Measurements from ENCODE around the gene CUBN.
"Not testable (repeated sequence)": the region's sequence is repeated elsewhere in the genome, so short reads cannot be mapped to it uniquely, and the experiment has no call there.

Gene CUBN

GRCh38 chr10:17023386-17024298 is 106.0 kb downstream of the CUBN start:
- peak; percentile 58 for DNase-seq (ENCODE audit: low read depth, low spot score)
- peak overlapping the region; percentile 50 for H3K27ac ChIP-seq

GRCh38 chr10:17022896-17023295 is 106.7 kb downstream of the CUBN start:
- H3K27ac ChIP-seq, result peak overlapping the region; percentile 50

GRCh38 chr10:17022466-17022825 is 107.2 kb downstream of the CUBN start:
- DNase-seq (ENCODE audit: low read depth, low spot score), result no peak
- H3K27ac ChIP-seq, result no peak overlapping the region

More at GRCh38 chr10:17022896-17023295, 106.7 kb downstream of the CUBN start:
- DNase-seq (ENCODE audit: low read depth, low spot score), result no peak

GRCh38 chr10:17021656-17022465 is 107.8 kb downstream of the CUBN start:
- H3K27ac ChIP-seq, result no peak overlapping the region

GRCh38 chr10:17019696-17020095 is 109.9 kb downstream of the CUBN start:
- no peak overlapping the region for H3K27ac ChIP-seq
- no peak for DNase-seq (ENCODE audit: low read depth, low spot score)

More at GRCh38 chr10:17021656-17022465, 107.8 kb downstream of the CUBN start:
- DNase-seq (ENCODE audit: low read depth, low spot score), result no peak

- not testable (repeated sequence) for DNase-seq (ENCODE audit: low read depth, low spot score); H3K27ac ChIP-seq
These were observed 116.3 kb downstream of the CUBN start for GRCh38 chr10:17013131-17013983.

GRCh38 chr10:17012731-17013130 is 116.9 kb downstream of the CUBN start:
- not testable (repeated sequence) for H3K27ac ChIP-seq; DNase-seq (ENCODE audit: low read depth, low spot score)

GRCh38 chr10:17010363-17011145 is 119.1 kb downstream of the CUBN start:
- DNase-seq (ENCODE audit: low read depth, low spot score), result no peak
- no peak overlapping the region for H3K27ac ChIP-seq

- no peak for DNase-seq (ENCODE audit: low read depth, low spot score)
- H3K27ac ChIP-seq, result no peak overlapping the region
These were observed 120.4 kb downstream of the CUBN start for GRCh38 chr10:17009212-17009700.

GRCh38 chr10:17007418-17007770 is 122.2 kb downstream of the CUBN start:
- DNase-seq (ENCODE audit: low read depth, low spot score), result no peak
- H3K27ac ChIP-seq, result no peak overlapping the region

- DNase-seq (ENCODE audit: low read depth, low spot score), result no peak
- H3K27ac ChIP-seq, result peak overlapping the region; percentile 52
These were observed 122.8 kb downstream of the CUBN start for GRCh38 chr10:17006631-17007417.

GRCh38 chr10:17005621-17006566 is 123.7 kb downstream of the CUBN start:
- H3K27ac ChIP-seq, result peak overlapping the region; percentile 52

GRCh38 chr10:17004801-17005380 is 124.7 kb downstream of the CUBN start:
- peak overlapping the region; percentile 52 for H3K27ac ChIP-seq
- no peak for DNase-seq (ENCODE audit: low read depth, low spot score)

More at GRCh38 chr10:17005621-17006566, 123.7 kb downstream of the CUBN start:
- DNase-seq (ENCODE audit: low read depth, low spot score), result peak; percentile 54

GRCh38 chr10:17003651-17004286 is 125.8 kb downstream of the CUBN start:
- no peak overlapping the region for H3K27ac ChIP-seq
- no peak for DNase-seq (ENCODE audit: low read depth, low spot score)

- peak; percentile 50 for DNase-seq (ENCODE audit: low read depth, low spot score)
- H3K27ac ChIP-seq, result no peak overlapping the region
These were observed 126.5 kb downstream of the CUBN start for GRCh38 chr10:17003151-17003550.

GRCh38 chr10:17001961-17002749 is 127.5 kb downstream of the CUBN start:
- no peak overlapping the region for H3K27ac ChIP-seq
- DNase-seq (ENCODE audit: low read depth, low spot score), result no peak

All from epithelial cell of prostate (primary cell).